GM12864 (cell line): ENCODE results near the gene PARP11.

Experiments used
- DNase-seq: peaks from one replicate; pipeline ENCODE4 v3.0.0-alpha.2; 2011; ENCODE audit warnings: low read depth
- H3K4me3 ChIP-seq: 2 replicates; pipeline ENCODE4 v1.5.1; 2011; ENCODE audit warnings: mild to moderate bottlenecking, low read depth, low read length, control low read depth
- CTCF ChIP-seq: IDR thresholded peaks from 2 replicates; pipeline ENCODE4 v1.5.1; 2011; ENCODE audit warnings: low read depth, mild to moderate bottlenecking, moderate library complexity, low read length, control low read depth, inconsistent platforms; ENCODE audit errors: missing control alignments

PARP11 gene

GRCh38 chr12:3795492-3796133, 77.6 kb downstream of the PARP11 start:
- no peak for TF ChIP-seq CTCF
- H3K4me3 ChIP-seq: no peak overlapping the region
- no peak for DNase-seq

DNA sequence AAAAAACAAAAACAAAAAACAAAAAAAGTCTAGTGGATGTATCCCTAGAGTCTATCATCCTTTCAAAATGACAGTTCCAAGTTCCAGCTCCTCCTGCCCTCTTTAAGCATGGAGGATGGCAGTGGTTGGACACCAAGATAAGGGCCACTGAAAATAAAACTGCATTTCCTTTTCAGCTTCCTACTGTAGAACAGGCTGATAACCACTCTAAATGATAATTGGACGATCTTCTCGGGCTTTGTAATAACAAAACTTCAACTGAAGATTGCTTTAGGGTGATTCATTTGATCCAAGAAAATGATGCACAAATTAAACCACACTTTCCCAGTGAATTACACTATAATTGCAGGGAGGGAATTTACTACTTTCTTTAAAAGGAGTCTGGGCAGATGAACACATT, 78.1 kb downstream of the PARP11 start:
- H3K4me3 ChIP-seq: no peak overlapping the region
- DNase-seq: no peak
- TF ChIP-seq CTCF: no peak

- TF ChIP-seq CTCF: no peak
- DNase-seq: no peak
- no peak overlapping the region for H3K4me3 ChIP-seq
Observed at GRCh38 chr12:3792623-3793288, 80.4 kb downstream of the PARP11 start.

GRCh38 chr12:3791256-3791874, 81.8 kb downstream of the PARP11 start:
- no peak for DNase-seq
- no peak overlapping the region for H3K4me3 ChIP-seq
- no peak for TF ChIP-seq CTCF

- H3K4me3 ChIP-seq: no peak overlapping the region
- no peak for TF ChIP-seq CTCF
- no peak for DNase-seq
Observed at GRCh38 chr12:3790642-3791041, 82.6 kb downstream of the PARP11 start.

GRCh38 chr12:3789838-3790237, 83.4 kb downstream of the PARP11 start:
- DNase-seq: no peak
- no peak overlapping the region for H3K4me3 ChIP-seq
- TF ChIP-seq CTCF: no peak
